Measurements from ENCODE around the gene TMEM11. TPM values are rescaled to one million over a fixed set of nuclear protein-coding genes. Genes with fewer than 3 reads are reported as not detected.

The TMEM11 gene
- polyA plus RNA-seq, 1 donor (not counting 4 experiments of a cell fraction or from before 2014, with no cell fraction given): 40.1 TPM

- Histone ChIP-seq H3K9me1 (ENCODE audit: control insufficient read depth, extremely low read depth, insufficient read depth, low read length) (no peaks in the 10 kb centered on the region), H3K9ac (ENCODE audit: control insufficient read depth, extremely low read depth, insufficient read depth, low read length) (no peak overlapping the region), H3K4me2 (ENCODE audit: control insufficient read depth, extremely low read depth, insufficient read depth, low read depth, low read length) (no peak overlapping the region), H3K4me3 (ENCODE audit: control insufficient read depth in 2 of 3, extremely low read depth in 1 of 3, insufficient read depth in 2 of 3, low read depth in 1 of 3, low read length in 3 of 3) (no peak overlapping the region), H3K36me3 (ENCODE audit: control insufficient read depth in 2 of 2, extremely low read depth in 1 of 2, insufficient read depth in 2 of 2, low read length in 2 of 2) (no peaks in the 10 kb centered on the region), H3K79me2 (ENCODE audit: control insufficient read depth, insufficient read depth, low read length) (no peaks in the 10 kb centered on the region), H3K9me3 (ENCODE audit: control insufficient read depth, low read depth, low read length) (no peaks in the 10 kb centered on the region), H4K20me1 (ENCODE audit: control insufficient read depth, extremely low read depth, insufficient read depth, low read length) (no peaks in the 10 kb centered on the region), H2AFZ (ENCODE audit: control insufficient read depth, low read length) (no peak overlapping the region), H3K4me1 (ENCODE audit: control insufficient read depth, extremely low read depth, insufficient read depth, low read length) (peaks cover 11% of the 10 kb centered on the region), H3K27me3 (ENCODE audit: control insufficient read depth, extremely low read depth, insufficient read depth, low read length) (no peaks in the 10 kb centered on the region), H3K27ac (ENCODE audit: control insufficient read depth, insufficient read depth, low read length) (no peak overlapping the region)
- no peak for TF ChIP-seq EZH2 (IDR thresholded peaks at IDR 0.05; ENCODE audit: low read length)
- TF ChIP-seq CTCF (optimal IDR thresholded peaks at IDR 0.05 in 1 of 3, IDR thresholded peaks at IDR 0.05 in 1 of 3, conservative IDR thresholded peaks at IDR 0.05 in 1 of 3; ENCODE audit: extremely low read depth in 1 of 3, insufficient read depth in 2 of 3, low read length in 3 of 3): no peak
- DNase-seq (ENCODE audit: low read depth, low spot score) (no peak), FAIRE-seq (no peak)
- dilution Hi-C loops (cut with MboI; ENCODE audit: extremely low pct_ligation_motif_present, low sequenced_read_pairs): no loop called here
These were observed 33.7 kb upstream of the TMEM11 start for GRCh38 chr17:21247552-21248258.

- Histone ChIP-seq H3K4me2 (ENCODE audit: control insufficient read depth, extremely low read depth, insufficient read depth, low read depth, low read length) (no peak overlapping the region), H2AFZ (ENCODE audit: control insufficient read depth, low read length) (no peak overlapping the region), H3K4me1 (ENCODE audit: control insufficient read depth, extremely low read depth, insufficient read depth, low read length) (peaks cover 11% of the 10 kb centered on the region), H3K27me3 (ENCODE audit: control insufficient read depth, extremely low read depth, insufficient read depth, low read length) (no peaks in the 10 kb centered on the region), H3K27ac (ENCODE audit: control insufficient read depth, insufficient read depth, low read length) (no peak overlapping the region), H3K9me1 (ENCODE audit: control insufficient read depth, extremely low read depth, insufficient read depth, low read length) (no peaks in the 10 kb centered on the region), H3K9ac (ENCODE audit: control insufficient read depth, extremely low read depth, insufficient read depth, low read length) (no peak overlapping the region), H3K4me3 (ENCODE audit: control insufficient read depth in 2 of 3, extremely low read depth in 1 of 3, insufficient read depth in 2 of 3, low read depth in 1 of 3, low read length in 3 of 3) (no peak overlapping the region), H3K36me3 (ENCODE audit: control insufficient read depth in 2 of 2, extremely low read depth in 1 of 2, insufficient read depth in 2 of 2, low read length in 2 of 2) (no peaks in the 10 kb centered on the region), H3K9me3 (ENCODE audit: control insufficient read depth, low read depth, low read length) (no peaks in the 10 kb centered on the region), H4K20me1 (ENCODE audit: control insufficient read depth, extremely low read depth, insufficient read depth, low read length) (no peaks in the 10 kb centered on the region), H3K79me2 (ENCODE audit: control insufficient read depth, insufficient read depth, low read length) (no peaks in the 10 kb centered on the region)
- no peak for FAIRE-seq
- dilution Hi-C loops (cut with MboI; ENCODE audit: extremely low pct_ligation_motif_present, low sequenced_read_pairs): no loop called here
- DNase-seq (ENCODE audit: low read depth, low spot score): no peak
- no peak for TF ChIP-seq CTCF (optimal IDR thresholded peaks at IDR 0.05 in 1 of 3, IDR thresholded peaks at IDR 0.05 in 1 of 3, conservative IDR thresholded peaks at IDR 0.05 in 1 of 3; ENCODE audit: extremely low read depth in 1 of 3, insufficient read depth in 2 of 3, low read length in 3 of 3)
- no peak for TF ChIP-seq EZH2 (IDR thresholded peaks at IDR 0.05; ENCODE audit: low read length)
These were observed 32.7 kb upstream of the TMEM11 start for GRCh38 chr17:21246698-21247097.

Measured in keratinocyte (primary cell).